AG10803 (cell line): Measurements from ENCODE around the gene ADCY9.
"Not testable (repeated sequence)": the region's sequence is repeated elsewhere in the genome, so short reads cannot be mapped to it uniquely, and the experiment has no call there.

ENCODE experiments used
- DNase-seq: peaks from one replicate; pipeline ENCODE4 v3.0.0; 2010; ENCODE audit warnings: low read depth
- H3K4me3 ChIP-seq: 2 replicates; pipeline ENCODE4 v1.5.1; 2011; ENCODE audit warnings: mild to moderate bottlenecking, low read length, control low read depth
- CTCF ChIP-seq: conservative IDR thresholded peaks from 2 replicates; pipeline ENCODE4 v1.5.1; 2011; ENCODE audit warnings: mild to moderate bottlenecking, low read length, control low read depth, inconsistent platforms

The ADCY9 gene

GRCh38 chr16:4081521-4082021 is 34.7 kb downstream of the ADCY9 start:
- no peak for TF ChIP-seq CTCF
- DNase-seq, result peak; percentile 66
- no peak overlapping the region for H3K4me3 ChIP-seq

- no peak for DNase-seq
- no peak for TF ChIP-seq CTCF
- H3K4me3 ChIP-seq, result no peak overlapping the region
Observed at GRCh38 chr16:4081047-4081446, 35.2 kb downstream of the ADCY9 start.

DNA sequence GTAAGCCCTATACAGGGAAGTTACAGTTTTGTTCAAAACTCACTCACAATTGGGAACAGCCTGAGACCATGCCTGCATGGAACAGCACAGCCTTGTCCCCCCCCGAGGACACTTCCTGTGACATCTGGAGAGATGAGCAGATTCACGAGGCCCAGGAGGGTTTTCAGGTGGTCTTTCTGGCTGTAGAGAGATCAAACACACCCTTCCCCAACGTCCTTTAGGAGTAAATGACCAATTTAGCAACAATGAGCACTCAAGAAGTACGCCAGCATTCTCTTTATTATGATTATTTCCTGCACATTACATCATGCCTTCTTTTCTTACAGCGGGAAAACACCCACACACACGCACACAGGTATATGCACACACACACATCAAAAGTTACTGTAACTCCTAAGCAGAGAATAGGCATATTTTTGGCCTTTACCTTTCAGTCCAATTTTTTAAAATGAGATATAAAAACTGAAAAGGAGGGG is 39.0 kb downstream of the ADCY9 start:
- DNase-seq, result no peak
- no peak for TF ChIP-seq CTCF
- H3K4me3 ChIP-seq, result no peak overlapping the region

- no peak for TF ChIP-seq CTCF
- DNase-seq, result no peak
- no peak overlapping the region for H3K4me3 ChIP-seq
Observed at GRCh38 chr16:4075534-4075933, 40.7 kb downstream of the ADCY9 start.

DNA sequence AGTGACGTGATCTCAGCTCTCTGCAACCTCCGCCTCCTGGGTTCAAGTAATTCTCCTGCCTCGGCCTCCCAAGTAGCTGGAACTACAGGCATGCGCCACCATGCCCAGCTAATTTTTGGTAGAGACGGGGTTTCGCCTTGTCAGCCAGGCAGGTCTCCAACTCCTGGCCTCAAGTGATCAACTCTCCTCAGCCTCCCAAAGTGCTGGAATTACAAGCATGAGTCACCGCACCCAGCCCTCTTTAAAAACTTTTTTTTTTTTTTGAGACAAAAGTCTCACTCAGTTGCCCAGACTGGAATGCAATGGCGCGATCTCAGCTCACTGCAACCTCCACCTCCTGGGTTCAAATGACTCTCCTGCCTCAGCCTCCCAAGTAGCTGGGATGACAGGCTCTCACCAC is 43.1 kb downstream of the ADCY9 start:
- peak; percentile 46 for DNase-seq
- not testable (repeated sequence) for H3K4me3 ChIP-seq

DNA sequence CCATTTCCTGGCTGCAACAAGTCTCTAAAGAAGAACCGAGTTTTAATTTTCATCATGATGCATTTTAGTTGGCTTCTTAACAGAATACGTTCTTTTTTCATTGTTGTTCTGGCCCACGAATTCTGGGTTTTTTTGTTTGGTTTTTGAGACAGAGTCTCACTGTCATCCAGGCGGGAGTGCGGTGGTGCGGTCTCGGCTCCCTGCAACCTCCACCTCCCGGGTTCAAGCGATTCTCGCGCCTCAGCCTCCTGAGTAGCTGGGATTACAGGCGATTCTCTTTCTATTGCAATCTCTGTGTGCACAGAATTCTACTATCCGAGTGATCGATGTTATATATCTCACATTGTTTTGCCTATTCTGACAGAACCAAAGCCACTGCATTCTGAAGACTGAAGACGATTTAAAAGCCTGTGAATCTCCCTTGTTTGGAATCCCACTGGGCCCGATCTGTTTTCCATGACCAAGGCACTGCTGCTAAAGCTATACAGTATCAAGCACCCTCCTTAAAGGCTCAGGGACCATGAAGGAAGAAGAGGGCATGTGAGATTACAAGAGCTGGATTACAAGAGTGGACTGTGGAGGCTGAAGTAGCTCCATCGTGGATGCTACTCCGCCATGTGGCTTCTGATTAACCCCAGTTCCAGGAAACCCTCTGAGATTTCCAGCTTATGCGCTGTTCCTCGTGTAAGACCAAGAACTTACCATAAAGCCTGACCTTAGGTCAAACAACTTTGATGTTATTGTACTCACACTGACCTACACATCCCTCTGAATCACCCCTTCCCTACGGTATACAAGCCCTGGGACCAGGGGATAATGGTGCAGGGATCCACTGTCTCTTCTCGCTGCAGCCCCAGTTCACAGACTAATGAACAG is 44.3 kb downstream of the ADCY9 start:
- no peak for TF ChIP-seq CTCF
- no peak for DNase-seq
- H3K4me3 ChIP-seq, result no peak overlapping the region

DNA sequence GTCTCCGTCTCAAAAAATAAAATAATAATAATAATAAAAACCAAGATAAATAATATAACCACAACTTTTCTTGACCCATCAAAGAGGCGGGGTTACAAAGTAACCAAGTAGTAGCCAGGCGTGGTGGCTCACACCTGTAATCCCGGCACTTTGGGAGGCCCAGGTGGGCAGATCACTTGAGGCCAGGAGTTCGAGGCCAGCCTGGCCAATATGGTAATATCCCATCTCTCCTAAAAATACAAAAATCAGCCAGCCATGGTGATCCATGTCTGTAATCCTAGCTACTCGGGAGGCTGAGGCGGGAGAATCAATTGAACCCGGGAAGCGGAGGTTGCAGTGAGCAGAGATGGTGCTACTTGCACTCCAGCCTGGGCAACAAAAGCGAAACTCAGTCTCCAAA is 45.3 kb downstream of the ADCY9 start:
- no peak for DNase-seq

More for the DNA sequence above, 45.3 kb downstream of the ADCY9 start:
- H3K4me3 ChIP-seq, result no peak overlapping the region
- TF ChIP-seq CTCF, result no peak
